Measurements from ENCODE around the gene ACY1.

Gene ACY1

DNA sequence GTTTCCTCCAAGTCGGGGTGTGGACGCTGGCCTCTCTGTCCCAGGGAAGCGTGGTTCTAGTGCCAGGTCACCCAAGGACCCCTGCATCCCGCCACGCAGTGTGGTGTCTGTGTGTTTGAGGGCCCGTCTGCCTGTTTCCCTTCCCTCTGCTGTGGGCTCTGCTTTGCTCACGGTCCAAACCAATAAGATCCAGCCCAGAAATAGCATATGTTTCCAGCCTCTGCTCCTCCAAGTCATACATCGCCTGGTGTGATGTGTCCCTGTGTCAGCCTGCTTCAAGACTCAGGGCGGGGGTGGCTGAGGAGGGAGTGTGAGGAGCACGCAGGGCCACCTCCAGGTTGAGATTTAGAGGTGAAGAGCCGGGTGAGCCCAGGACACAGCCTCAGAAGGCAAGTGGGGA, 34.3 kb downstream of the ACY1 start:
- no peak for ATAC-seq
- DNase-seq, result no peak
- H3K27ac Mint-ChIP-seq, result no peak overlapping the region
- no peaks in the 10 kb centered on the region for H3K9me3 Mint-ChIP-seq
- no peaks in the 10 kb centered on the region for H3K4me1 Mint-ChIP-seq
- H3K27me3 Mint-ChIP-seq, result no peaks in the 10 kb centered on the region
- H3K4me3 Mint-ChIP-seq, result no peak overlapping the region

DNA sequence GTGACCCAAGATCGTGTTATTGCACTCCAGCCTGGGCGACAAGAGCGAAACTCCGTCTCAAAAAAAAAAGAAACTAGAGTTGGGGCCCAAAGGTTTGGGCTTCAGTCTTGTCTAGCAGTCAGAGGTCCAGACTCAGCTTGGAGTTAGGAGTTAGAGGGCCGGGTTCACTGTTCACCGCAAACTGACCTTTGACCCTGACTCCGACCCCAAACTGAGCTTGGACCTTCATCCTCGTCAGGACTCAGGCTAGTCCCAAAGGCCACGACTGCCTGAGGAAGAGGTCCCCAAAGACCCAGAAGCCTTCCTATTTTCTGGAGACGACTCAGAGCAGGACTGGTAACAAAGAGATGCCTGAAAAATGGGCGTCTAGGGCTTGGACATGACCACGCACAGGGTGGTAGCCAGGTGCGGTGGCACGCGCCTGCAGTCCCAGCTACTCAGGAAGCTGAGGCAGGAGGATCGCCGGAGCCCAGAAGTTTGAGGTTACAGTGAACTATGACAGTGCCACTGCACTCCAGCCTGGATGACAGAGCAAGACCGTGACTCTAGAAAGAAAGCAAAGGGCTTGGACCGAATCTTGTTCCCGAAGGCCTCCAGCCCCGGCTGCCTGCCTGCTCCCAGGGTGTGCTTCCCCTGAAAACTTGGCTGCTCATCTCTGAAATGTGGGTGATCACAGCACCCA, 35.1 kb downstream of the ACY1 start:
- Mint-ChIP-seq H3K9me3 (no peaks in the 10 kb centered on the region), H3K4me3 (no peak overlapping the region), H3K4me1 (no peaks in the 10 kb centered on the region), H3K27me3 (no peaks in the 10 kb centered on the region), H3K27ac (no peak overlapping the region)
- ATAC-seq (no peak), DNase-seq (no peak)

DNA sequence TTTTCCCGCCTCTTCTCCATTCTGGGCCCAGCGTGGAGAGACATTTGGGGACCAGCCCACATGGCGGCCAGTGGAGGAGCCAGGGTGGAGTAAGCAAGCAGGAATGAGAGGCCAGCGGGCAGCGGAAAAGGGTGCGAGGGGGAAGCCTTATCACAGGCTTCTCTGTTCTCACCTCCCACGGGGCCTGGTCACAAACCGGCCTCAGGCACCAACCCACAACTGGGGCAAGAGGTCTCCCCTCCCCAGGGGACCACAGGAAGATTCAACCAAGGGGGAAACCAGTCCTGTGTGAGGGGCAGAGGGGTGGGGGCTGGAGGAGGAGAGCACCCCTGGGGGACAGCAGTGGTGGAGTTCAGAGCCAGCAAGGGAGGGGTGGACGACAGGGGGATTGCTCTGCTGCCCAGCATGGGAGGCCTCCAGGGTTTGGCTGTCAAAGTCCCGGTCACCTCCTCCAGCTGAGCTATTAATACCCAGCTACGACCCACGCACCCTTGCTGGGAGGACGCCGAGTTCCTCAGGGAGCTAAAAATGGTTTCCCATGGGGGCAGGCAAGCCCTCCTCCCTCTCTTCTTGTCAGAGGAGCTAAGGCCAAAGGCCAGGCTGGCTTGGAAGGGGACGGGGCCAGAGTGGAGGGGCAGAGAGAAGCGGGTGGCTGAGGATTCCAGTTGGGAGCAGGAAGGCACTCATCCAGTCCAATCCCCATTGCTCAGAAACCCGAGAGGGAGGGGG, 36.2 kb downstream of the ACY1 start:
- no peaks in the 10 kb centered on the region for H3K9me3 Mint-ChIP-seq
- peak overlapping the region in 1 of 2 donors; percentile 50 for H3K27ac Mint-ChIP-seq
- no peaks in the 10 kb centered on the region for H3K4me1 Mint-ChIP-seq
- no peak overlapping the region for H3K4me3 Mint-ChIP-seq
- DNase-seq (no peak), ATAC-seq (peak; percentile 36)
- H3K27me3 Mint-ChIP-seq, result no peaks in the 10 kb centered on the region

DNA sequence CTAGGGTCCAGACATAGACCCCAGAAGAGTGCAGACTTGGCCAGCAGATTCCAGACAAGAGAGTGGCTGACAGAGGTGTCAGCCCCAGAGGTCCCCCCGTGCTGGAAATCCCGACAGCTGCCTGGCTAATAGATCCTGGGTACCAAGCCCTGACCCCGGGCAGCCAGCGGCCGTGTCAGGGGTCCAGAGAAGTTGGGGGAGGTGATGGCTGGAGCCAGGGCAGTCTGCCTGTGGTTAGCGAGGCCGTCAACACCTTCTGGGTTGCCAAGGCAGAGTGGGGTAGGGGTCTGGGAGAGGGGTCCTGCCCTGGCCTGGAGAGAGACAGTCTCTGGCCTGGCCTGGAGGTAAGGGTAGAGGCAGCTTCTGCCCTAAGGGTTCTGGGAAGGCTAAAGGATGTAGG, 37.5 kb downstream of the ACY1 start:
- no peak overlapping the region for H3K4me3 Mint-ChIP-seq
- ATAC-seq (no peak), DNase-seq (no peak)

DNA sequence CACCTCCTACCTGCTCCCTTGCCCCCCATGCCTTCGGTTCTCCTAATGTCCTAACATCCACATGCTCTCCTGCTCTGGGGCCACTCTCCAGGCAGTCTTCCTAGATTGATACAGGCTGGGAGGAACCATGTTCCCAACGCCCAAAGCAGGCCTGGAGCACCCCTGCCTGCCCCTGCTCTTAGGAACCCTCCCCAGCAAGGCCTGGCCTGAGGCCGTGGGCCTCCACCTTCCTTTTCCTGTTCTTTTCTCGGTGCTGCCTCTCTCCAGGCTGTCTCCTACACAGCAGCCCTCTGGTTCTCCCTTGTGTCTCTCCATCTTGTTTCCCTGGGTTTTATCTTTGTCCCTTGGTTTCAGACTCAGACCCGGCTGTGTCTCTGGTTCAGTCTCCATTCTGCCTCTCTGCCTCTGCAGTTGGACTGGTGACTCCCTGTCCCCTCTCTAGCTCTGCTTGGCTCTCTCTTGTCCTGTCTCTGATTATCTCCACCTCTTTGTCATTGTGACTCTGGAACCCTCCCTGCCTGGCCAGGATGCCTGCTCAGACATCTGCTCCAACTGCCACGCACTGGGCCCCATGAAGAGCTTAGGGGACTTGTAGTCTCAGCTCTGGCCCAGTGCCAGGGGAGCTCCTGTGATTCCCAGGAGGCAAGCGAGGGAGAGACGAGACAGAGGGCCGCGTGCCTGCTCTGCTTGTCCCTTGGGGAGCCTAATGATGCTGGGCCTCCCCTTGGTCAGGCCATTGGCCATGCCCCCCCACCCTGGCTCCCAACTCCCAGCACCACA, 38.3 kb downstream of the ACY1 start:
- ATAC-seq, result no peak
- Mint-ChIP-seq H3K27me3 (no peaks in the 10 kb centered on the region), H3K4me1 (no peaks in the 10 kb centered on the region), H3K4me3 (no peak overlapping the region), H3K27ac (no peak overlapping the region), H3K9me3 (no peaks in the 10 kb centered on the region)
- DNase-seq, result no peak

More for the DNA sequence above, 37.5 kb downstream of the ACY1 start:
- peak overlapping the region in 1 of 2 donors; percentile 23 for H3K27ac Mint-ChIP-seq
- no peaks in the 10 kb centered on the region for H3K9me3 Mint-ChIP-seq
- H3K27me3 Mint-ChIP-seq, result no peaks in the 10 kb centered on the region
- no peaks in the 10 kb centered on the region for H3K4me1 Mint-ChIP-seq

DNA sequence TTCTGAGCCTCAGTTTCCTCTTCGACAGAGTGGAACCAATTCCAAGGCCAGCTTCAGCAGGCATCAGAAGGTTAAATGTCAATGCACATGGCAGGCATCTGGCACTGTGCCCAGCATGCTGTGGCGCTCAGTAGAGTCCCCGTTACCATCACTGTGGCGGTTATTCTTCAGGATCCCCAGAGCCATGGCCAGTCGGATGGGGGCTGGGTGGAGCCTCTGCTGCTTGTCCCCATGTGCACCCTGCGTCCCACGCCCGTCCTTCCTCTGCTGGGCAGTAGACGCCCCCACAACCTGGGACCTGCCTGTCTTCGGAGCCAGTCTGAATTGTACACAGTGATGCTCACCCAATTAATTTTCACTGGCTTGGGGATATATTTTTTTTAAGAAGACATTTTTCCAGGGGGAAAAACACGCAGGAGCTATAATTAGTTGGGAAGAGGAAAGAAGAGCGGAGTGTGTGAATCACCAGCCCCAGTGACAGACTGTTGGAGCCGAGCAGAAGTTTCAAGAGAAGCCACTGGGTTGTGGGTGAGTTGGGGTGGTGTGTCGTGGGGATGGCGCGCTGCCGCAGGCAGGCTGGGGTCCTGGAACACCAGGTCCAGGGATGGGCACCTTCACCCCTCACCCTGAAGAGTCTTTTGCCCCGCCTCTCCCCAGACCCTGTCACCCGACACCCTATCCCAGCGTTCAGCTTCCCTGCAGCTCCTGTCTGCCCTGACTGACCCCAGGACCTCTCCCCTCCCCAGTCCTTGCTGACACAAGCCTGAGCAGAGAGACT, 39.2 kb downstream of the ACY1 start:
- H3K4me3 Mint-ChIP-seq, result no peak overlapping the region
- no peaks in the 10 kb centered on the region for H3K9me3 Mint-ChIP-seq
- no peak for DNase-seq
- no peak for ATAC-seq
- no peaks in the 10 kb centered on the region for H3K4me1 Mint-ChIP-seq
- no peaks in the 10 kb centered on the region for H3K27me3 Mint-ChIP-seq
- H3K27ac Mint-ChIP-seq, result no peak overlapping the region

DNA sequence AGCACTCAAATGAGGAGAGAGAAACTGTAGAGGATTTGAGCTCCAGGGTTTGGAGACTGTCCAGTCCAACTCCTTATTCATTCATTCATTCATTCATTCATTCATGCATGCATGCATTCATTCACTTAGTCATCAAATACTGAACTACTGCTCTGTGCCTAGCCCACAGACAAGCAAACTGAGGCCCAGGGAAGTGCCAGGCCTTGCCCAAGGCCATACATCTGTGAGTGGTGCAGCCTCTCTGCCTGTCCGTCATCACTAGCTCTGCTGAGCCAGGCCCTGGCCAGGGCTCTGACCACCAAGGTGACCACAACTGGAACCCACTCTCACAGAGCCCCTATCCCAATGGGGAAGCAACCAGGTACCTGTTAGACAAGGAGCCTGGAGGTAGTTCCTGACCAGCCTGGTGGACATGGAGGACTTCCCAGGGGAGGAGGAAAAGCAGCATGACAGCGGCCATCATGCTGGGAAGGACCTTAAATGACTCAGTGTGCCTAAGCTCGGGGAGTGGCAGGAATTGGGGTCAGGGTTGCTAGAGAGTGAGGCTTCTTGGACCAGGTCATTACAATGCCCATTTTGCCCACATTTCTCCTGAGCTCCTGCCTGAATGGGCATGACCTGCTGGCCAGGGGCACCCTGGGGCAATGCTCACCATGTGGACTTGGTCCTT, 39.9 kb downstream of the ACY1 start:
- Mint-ChIP-seq H3K4me1 (no peaks in the 10 kb centered on the region), H3K27me3 (no peaks in the 10 kb centered on the region), H3K9me3 (no peaks in the 10 kb centered on the region), H3K4me3 (no peak overlapping the region), H3K27ac (peak overlapping the region in 1 of 2 donors; percentile 68)
- DNase-seq (no peak), ATAC-seq (no peak)

DNA sequence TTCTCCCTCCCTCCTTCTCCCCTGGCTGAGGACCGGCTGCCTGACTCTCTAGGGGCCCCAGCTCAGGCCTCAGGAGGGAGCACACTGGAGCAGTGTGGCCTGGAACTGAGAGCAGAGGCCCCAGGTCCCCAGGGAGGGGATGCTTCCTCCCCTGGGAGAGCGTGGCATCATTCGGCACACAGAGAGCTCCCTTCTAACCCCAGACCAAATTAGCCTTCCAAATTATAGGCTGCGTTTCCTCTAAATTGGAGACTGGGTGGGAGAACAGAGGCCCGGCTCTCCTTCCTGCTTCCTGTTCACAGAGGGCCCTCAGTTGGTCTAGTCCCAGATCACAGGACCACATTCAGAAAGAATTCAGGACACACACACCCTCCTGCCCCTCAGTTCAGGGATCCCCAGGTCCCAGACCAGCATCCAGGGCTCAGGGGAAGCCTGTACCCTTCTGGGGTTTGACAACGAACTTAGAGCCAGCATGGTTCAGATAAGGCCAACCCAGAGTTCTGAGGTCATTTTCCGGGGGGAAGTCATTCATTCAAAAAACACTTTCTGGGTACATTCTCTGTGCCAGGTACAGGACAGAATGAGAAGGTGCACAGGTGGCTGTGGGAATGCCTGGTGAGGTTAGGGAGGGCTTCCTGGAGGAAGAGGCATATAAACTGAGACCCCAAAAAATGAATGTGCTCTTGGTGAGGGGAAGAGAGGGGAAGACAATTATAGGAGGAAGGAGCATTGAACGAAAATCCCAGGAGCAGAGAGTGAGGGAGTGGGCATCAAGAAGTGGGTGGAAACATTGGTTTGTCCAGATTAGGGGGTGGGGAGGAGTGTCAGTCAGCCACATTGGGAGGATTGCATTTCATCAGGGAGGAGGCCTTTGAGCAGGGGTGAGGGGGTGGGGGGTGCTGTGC, 40.8 kb downstream of the ACY1 start:
- Mint-ChIP-seq H3K27ac (peak overlapping the region in 1 of 2 donors; percentile 7), H3K4me3 (no peak overlapping the region), H3K27me3 (no peaks in the 10 kb centered on the region), H3K9me3 (no peaks in the 10 kb centered on the region), H3K4me1 (no peaks in the 10 kb centered on the region)
- no peak for DNase-seq
- ATAC-seq, result no peak

DNA sequence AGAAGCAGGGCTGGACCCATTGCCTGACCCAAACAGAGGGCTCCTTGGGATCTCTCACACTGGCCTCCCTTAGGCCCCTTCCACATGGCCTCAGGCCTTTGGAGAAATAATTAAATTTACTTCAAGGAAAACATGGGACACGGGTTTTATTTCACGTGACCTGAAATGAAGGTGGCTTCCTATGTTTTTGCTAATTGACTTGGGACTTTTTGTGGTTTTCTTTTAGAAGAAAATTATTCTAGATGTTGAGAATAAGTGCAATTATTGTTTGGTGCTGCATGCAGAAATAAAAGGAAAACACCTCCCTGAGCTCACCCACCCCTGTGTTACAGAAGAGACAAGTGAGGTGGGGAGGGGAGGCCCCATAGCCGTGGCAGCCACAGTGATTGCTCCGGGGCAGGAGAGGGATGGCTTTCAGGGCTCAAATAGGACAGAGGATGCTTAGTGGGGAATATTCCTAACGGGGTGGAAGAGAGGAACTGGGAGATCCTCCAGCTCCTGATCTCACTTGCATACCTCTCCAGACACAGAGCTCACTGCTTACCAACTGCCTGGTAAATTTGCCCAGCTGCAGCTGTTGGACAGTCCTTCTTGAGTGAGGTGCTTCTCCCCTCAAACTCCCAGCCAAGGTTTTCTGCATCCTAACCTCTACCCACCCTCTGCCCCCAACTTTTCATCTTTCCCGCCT, 41.6 kb downstream of the ACY1 start:
- H3K27me3 Mint-ChIP-seq, result no peaks in the 10 kb centered on the region
- H3K9me3 Mint-ChIP-seq, result no peaks in the 10 kb centered on the region
- DNase-seq, result no peak
- ATAC-seq, result no peak
- no peak overlapping the region for H3K4me3 Mint-ChIP-seq
- H3K4me1 Mint-ChIP-seq, result no peaks in the 10 kb centered on the region
- H3K27ac Mint-ChIP-seq, result no peak overlapping the region

DNA sequence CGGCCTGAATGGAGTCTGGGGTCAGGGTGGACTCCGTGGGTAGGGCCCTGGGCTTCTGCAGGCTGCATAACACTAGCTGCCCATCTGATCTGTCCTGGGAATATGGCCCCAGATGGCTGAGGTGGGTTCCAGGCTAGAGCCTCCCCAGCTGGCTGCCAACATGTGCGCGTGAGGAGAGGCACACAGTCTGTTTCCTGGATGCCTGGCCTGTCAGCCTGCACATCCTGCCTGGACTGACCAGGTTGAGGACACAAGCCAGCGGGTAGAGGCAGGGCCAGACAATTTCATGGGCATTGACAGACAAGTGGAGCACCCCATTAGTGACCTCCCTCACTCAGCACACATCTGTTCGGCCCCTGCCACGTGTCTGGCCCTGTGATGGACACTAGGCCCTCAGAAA, 42.1 kb downstream of the ACY1 start:
- DNase-seq (no peak), ATAC-seq (no peak)
- H3K27ac Mint-ChIP-seq, result no peak overlapping the region
- no peak overlapping the region for H3K4me3 Mint-ChIP-seq
- no peaks in the 10 kb centered on the region for H3K4me1 Mint-ChIP-seq
- no peaks in the 10 kb centered on the region for H3K27me3 Mint-ChIP-seq
- no peaks in the 10 kb centered on the region for H3K9me3 Mint-ChIP-seq

DNA sequence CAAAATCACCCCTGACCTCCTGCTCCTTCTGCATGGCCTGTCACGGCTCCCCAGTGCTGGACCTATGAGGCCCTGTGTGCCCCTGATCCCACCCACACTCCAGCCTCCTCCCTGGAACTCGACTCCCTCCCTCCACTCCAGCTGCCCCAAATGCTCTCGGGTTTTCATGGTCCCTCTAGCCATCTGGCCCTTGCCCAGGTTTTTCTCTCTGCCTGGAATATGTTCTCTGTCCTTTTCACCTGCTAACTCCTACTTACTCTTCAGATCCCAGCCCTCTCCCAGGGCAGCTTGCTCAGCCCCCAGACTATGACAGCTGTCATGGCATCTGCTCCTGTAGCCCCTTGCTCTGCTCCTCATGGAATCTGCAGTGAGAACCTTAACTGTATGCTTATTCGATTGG, 42.7 kb downstream of the ACY1 start:
- no peak overlapping the region for H3K4me3 Mint-ChIP-seq
- H3K9me3 Mint-ChIP-seq, result no peaks in the 10 kb centered on the region
- DNase-seq (no peak), ATAC-seq (no peak)
- no peaks in the 10 kb centered on the region for H3K4me1 Mint-ChIP-seq
- H3K27me3 Mint-ChIP-seq, result no peaks in the 10 kb centered on the region
- H3K27ac Mint-ChIP-seq, result no peak overlapping the region

DNA sequence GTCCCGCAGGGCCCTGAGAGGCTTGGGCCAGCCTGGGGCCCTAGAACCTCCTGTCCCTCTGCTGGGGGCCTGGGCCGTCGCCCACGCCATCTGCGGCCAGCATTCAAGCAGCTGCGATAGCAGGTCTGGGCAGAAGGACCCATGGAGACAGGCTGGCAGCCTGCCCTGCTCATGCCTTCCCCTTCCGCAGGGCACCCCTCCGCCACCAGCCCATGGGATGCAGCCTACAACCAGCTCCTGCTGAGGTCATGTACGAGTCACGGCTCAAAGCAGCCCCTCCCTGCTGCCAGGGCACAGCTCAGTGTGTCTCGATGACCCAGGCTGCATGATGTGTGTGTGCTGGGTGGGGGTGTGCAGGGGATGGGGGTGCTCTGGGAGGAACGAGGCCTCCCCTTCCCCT, 45.2 kb downstream of the ACY1 start:
- Mint-ChIP-seq H3K27ac (no peak overlapping the region), H3K4me1 (no peaks in the 10 kb centered on the region), H3K4me3 (no peak overlapping the region), H3K9me3 (no peaks in the 10 kb centered on the region), H3K27me3 (no peaks in the 10 kb centered on the region)
- no peak for ATAC-seq
- no peak for DNase-seq

DNA sequence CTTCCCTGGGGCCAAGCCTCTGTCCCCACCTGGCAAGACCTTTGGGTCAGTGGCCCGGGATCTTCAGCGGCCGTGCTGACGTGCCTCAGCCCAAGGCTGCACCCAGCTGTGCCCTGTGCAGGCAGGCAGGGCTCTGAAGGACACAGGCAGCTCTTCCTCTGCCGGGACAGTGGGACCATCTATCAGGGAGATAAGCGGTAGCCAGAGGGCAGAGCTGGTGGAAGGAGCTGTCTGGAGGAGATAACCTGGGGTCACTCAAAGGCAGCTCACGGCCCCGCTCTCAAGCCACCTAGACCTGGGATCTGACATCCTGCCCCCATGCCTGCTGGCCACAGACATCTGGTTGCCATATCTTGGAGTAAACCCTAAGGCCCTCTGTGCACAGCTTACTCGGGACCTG, 45.7 kb downstream of the ACY1 start:
- Mint-ChIP-seq H3K27me3 (no peaks in the 10 kb centered on the region), H3K9me3 (no peaks in the 10 kb centered on the region), H3K27ac (no peak overlapping the region), H3K4me1 (no peaks in the 10 kb centered on the region), H3K4me3 (no peak overlapping the region)
- ATAC-seq, result no peak
- no peak for DNase-seq

DNA sequence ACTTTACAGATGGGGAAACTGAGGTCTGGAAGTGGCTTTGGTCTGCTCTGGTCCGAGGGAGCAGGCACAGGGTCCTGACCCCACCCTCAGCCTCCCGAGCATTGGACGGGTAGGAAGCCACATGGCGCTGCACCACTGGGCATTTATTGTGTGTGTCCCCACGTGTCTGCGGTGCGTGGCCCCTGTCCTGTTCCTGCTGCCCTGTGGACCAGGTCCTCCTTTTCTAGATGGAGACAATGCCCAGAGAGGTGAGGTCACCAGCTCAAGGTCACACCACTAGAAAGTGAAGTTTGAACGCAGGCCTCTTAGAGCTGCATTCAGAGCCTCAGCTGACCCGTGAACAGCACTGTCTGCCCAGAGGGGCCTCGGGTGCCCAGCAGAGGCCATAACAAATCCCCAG, 46.2 kb downstream of the ACY1 start:
- no peak overlapping the region for H3K27ac Mint-ChIP-seq
- H3K4me1 Mint-ChIP-seq, result no peaks in the 10 kb centered on the region
- no peaks in the 10 kb centered on the region for H3K27me3 Mint-ChIP-seq
- no peaks in the 10 kb centered on the region for H3K9me3 Mint-ChIP-seq
- DNase-seq, result no peak
- no peak overlapping the region for H3K4me3 Mint-ChIP-seq
- ATAC-seq, result no peak

All from stimulated activated naive CD8-positive, alpha-beta T cell treated with anti-CD3 and anti-CD28 coated beads, Interleukin-15, amount 100 ng/mL, for 72 hours (primary cell).